HG03064 (cell line): ENCODE data around the gene LRRFIP1.
"Not testable (repeated sequence)": the region's sequence is repeated elsewhere in the genome, so short reads cannot be mapped to it uniquely, and the experiment has no call there.

Experiments used
- ATAC-seq: cut with Tn5 transposase; IDR thresholded peaks from one replicate; pipeline ENCODE4 v1.9.1; 2021; ENCODE audit warnings: low read depth; ENCODE audit not compliant: unreplicated experiment

LRRFIP1 gene

GRCh38 chr2:237742191-237742590 is 114.8 kb downstream of the LRRFIP1 start:
- no peak for ATAC-seq

- ATAC-seq: no peak
These were observed 115.2 kb downstream of the LRRFIP1 start for GRCh38 chr2:237742614-237743013.

DNA sequence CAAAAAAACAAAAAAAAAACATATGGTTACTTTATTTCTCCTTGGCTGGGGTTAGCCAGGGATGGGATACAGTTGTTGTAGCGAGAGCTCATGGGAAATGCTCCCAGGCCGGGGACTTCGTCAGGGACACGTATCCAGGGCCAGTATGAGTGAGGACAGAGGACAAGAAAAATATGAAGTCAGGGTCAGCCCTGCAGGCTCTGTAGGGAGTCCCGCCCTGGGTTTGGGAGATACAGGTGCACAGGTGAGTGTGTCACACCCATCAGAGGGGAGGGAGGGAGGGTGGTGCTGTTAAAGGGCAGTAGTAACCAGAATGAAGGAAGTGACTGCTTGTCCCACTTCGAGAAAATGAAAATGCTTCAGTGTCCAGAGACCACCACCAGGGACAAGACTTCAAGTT is 115.6 kb downstream of the LRRFIP1 start:
- no peak for ATAC-seq

- no peak for ATAC-seq
These were observed 116.3 kb downstream of the LRRFIP1 start for GRCh38 chr2:237743561-237744269.

DNA sequence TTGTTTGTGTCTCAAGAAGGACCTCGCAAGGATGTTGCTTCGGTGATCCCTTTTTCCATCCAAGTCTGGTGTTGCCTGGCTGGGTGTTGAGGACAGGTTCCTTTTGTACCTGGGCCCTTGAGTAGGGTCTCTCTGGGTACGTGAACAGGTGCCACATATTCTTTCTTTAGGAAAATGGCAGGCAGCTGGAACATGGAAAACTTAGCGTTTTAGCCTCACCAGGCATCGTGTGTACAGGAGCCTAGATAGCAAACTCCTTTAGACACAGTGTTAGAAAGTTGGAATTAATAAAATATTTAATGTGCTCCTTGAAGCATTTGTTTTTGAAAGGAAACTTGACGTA is 116.9 kb downstream of the LRRFIP1 start:
- no peak for ATAC-seq

- ATAC-seq: no peak
These were observed 117.3 kb downstream of the LRRFIP1 start for GRCh38 chr2:237744613-237745249.

- ATAC-seq: no peak
These were observed 117.8 kb downstream of the LRRFIP1 start for GRCh38 chr2:237745250-237745613.

- ATAC-seq: no peak
These were observed 119.1 kb downstream of the LRRFIP1 start for GRCh38 chr2:237746302-237747080.

DNA sequence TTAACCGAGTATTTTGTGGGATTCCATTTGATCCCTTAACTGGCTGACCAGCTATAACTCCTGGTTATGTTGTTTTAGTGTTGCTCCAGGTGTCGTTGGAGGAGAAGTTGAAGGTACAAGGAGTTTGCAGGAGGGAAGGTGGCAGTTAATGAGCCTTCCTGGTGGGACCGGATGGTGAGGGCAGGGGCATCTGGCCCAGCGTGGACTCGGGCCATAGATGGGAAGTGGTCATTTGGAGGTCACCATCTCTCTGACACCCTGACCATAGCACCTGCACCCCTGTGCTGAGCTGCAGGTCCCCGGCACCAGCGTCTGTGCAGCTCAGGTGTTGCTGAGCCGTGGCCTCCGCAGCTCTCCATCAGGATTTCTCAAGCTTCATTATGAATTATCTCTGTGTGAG is 119.8 kb downstream of the LRRFIP1 start:
- ATAC-seq: no peak

GRCh38 chr2:237749002-237749401 is 121.6 kb downstream of the LRRFIP1 start:
- no peak for ATAC-seq

DNA sequence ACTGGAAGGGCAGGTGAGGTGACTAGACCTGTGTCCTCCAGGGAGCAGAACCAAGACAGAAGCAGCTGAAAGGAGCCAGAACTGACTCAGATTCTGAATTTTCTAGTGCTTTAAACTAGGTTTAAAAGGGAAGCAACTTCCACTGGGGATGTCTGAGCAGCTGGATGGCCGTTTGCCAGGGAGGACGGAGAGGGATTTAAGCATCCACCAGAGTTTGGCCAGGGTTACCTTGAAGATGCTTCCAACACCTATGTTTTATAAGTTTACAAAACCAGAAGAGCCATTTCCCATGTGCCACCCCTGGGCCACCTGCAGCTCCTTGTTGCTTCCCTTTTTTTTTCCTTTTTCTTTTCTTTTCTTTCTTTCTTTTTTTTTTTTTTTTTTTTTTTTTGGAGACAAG is 122.6 kb downstream of the LRRFIP1 start:
- ATAC-seq: no peak

DNA sequence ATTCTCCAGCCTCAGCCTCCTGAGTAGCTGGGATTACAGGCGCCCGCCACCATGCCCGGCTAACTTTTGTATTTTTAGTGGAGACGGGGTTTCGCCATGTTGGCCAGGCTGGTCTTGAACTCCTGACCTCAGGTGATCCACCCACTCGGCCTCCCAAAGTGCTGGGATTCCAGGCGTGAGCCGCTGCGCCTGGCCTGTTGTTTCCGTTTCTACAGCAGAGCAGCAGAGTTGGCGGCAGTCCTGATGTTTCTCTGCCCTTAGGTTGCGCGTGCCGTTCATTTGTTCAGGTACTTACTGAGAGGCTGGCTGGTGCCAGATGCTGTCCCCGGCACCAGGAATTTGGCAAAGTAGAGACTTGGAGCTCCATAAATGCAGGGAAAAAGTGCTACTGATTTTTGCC is 123.1 kb downstream of the LRRFIP1 start:
- not testable (repeated sequence) for ATAC-seq

GRCh38 chr2:237752761-237753165 is 125.4 kb downstream of the LRRFIP1 start:
- peak; percentile 92 for ATAC-seq

DNA sequence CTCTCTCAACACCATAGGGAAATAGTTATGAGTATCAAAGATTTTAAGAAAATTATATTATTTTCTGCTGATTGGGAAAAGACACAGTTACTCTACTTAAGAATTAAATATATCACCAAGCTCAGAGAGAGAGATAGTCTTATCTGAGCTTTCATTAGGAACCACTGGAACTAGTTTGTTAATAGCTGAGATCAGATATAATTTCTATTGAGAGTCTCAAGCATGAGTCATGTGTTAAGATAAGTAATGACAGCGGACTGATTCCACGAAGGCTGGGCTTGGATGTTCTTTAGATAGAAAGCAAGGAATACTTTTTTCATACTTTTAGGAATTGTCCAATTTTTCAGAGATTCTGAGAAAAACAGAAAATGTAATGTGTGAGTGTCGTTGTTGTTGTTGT is 126.8 kb downstream of the LRRFIP1 start:
- no peak for ATAC-seq

DNA sequence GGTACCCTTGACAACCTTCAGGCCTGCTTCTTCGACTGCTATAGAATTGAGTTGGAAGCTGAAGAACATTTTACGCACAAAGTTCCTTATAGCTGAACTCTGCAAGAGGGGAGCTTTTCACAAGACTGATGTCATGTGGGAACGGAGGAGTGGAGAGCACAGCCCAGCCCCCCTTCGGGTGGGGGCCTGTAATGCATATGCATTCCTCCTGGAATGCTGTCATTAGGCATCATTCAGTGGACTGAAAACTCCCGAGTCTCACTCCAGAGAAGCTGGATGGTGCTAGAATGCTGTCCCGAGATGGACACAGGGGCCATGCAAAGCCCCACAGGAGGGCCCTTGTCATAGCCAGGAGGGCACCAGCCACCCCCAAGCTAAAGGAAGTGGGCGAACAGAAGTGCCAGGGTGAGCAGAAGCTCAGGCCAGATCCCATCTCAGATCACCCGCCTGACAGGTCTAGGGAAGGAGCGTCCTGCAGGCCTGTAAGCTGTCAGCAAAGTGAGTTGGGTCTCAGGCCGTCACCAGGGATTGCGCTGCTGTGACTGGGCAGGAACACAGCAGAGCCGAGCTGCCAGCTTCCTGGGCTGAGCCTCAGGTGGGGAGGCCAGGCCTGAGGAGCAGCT is 127.3 kb downstream of the LRRFIP1 start:
- ATAC-seq: no peak

DNA sequence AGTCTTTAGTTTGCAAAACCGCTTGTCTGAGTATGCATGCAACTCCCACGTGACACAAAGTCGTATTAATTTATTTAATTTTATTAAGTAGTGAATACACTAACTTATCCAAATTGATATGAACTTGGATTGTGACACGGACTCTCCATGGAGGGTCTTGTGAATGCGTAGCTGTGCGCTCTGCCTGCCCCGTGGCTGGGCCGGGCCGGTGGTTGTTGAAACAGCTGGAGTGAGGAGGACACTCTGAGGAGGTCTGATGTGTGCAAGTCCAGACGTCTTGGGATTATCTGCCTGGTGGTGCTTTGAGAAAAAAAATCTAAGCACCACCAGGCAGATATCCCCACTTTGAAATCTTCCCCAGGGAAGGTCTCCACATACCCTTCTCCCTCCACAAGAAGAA is 130.2 kb downstream of the LRRFIP1 start:
- no peak for ATAC-seq

DNA sequence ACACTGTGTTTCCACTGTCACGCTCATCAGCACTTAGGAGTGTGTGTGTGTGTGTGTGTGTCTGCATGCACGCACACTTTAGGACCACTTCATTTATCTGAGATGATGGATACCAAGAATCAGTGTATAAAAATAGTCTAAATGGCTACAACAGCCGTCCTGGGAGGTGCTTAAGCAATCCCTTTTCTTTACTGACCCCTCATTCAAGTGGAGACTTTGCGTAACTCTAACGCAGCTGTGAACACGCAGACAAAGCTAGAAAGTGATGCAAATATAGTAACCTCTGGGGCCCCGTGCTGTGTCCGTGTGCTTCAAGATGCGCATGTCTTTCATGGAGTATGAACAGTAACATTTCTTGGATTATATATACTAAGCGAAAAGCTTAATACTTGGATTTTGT is 130.8 kb downstream of the LRRFIP1 start:
- no peak for ATAC-seq

DNA sequence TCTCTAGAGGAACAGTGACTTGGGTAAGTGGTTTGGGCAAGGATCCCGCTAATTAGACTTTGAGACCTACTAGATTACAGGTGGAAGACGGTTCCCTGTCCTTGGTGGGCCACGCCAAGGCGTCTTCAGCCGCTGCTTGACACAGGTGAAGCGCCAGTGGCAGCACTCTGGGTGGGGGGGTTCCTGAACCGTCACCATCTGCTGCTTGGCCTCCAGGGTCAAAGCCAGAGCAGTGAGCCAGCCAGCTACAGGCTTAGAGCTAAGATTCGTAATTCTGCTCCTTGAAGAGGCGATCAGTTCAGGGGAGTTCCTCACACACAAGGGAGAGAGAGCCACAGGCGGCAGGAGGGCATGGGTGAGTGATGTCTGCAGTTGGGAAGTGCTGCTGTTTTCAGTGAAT is 131.8 kb downstream of the LRRFIP1 start:
- no peak for ATAC-seq

DNA sequence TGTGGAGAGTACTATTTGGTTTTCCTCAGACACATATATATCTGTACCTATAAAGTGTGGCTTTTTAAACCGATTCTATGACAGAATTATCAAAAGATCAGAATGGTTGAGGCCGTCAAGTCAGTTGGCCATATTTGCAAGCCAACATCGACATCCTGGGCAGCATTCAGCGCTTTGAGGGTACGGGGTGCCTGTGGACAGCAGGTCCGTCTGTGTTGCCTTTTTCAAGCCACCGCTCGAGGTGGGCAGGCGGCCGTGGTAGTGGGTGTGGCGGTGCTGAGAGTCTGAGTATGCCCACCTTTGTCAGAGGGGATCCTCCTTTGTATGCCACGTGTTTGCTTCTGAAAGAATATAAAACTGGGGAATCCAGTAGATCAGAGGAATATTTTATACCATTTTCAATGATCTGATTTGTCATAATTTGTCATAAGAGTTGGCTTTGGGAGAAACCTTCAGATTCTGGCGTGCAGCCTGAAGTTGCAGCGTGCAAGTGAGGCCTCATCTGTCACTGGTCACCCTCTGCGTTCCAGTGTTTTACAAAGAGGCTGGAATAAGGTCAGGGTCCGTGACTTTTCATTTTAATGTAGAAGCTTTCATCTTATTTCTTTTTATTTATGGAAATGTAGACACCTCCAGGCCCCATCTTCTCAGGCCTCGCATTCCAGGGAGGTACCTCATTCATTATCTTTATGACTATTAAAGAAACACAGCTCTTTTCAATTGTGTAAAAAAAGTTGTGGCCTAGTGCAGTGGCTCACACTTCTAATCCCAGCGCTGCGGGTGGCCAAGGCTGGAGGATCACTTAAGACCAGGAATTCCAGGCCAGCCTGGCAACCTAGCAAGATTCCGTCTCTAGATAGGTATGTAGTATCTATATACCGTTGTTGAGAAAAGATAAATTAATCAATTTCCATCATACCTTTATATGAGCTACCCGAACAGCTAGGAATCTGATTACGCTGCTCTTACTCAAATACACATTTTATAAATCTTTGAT is 133.4 kb downstream of the LRRFIP1 start:
- no peak for ATAC-seq
